Measurements from ENCODE around the gene SLC35F4. TPM values are rescaled to one million over a fixed set of nuclear protein-coding genes. Genes with fewer than 3 reads are reported as not detected.

SLC35F4 gene
- total RNA-seq, 1 donor from 2014 or later: not detected

DNA sequence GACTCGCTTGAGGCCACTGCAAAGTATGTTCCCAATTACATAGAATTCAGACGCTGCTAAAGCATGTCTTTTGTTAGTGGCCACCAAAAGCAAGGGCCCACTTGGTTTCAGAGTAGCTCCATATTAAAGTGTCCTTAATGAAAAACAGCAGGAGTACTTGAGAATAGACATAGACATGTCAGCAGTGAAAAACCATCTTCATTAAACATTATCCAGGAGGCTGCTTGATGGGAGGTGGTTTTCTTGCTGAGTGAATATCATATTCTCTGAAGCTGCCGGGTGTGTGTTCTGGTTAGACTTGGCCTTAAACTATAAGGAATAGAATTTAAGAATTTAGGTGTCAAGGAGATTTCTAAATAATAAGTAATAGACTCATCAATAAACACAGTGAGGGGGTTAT is 292.7 kb downstream of the SLC35F4 start:
- intact Hi-C loops (cut with DNase I): no loop called here
- TF ChIP-seq, protein P1, sequence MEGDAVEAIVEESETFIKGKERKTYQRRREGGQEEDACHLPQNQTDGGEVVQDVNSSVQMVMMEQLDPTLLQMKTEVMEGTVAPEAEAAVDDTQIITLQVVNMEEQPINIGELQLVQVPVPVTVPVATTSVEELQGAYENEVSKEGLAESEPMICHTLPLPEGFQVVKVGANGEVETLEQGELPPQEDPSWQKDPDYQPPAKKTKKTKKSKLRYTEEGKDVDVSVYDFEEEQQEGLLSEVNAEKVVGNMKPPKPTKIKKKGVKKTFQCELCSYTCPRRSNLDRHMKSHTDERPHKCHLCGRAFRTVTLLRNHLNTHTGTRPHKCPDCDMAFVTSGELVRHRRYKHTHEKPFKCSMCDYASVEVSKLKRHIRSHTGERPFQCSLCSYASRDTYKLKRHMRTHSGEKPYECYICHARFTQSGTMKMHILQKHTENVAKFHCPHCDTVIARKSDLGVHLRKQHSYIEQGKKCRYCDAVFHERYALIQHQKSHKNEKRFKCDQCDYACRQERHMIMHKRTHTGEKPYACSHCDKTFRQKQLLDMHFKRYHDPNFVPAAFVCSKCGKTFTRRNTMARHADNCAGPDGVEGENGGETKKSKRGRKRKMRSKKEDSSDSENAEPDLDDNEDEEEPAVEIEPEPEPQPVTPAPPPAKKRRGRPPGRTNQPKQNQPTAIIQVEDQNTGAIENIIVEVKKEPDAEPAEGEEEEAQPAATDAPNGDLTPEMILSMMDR (IDR thresholded peaks at IDR 0.05): no peak
- TF ChIP-seq POLR2A (IDR thresholded peaks at IDR 0.05) (no peak), POLR2AphosphoS5 (IDR thresholded peaks at IDR 0.05; ENCODE audit: insufficient read depth in 1 of 2, low read depth in 1 of 2) (no peak)
- H3K4me3 ChIP-seq: no peak overlapping the region

DNA sequence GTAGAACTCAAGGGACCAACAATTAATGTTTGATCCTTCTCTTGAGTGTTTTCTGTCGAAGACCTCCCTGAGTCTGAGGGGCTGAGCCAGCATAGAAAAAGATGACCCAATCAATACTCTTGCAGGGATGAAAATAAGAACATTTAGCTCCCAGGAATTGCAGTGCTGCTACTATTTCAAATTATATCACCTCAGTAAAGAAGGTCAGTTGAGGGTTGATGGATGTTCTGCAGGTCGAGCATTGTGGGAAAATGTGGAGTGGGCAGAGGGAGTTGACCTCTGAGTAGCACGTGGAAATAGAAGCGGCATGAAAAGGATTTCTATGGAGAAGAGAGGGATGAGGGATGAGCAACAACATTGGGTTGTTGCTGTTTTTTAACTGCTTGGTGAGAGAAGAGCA is 297.3 kb downstream of the SLC35F4 start:
- intact Hi-C loops (cut with DNase I): no loop called here
- Histone ChIP-seq H3K27ac (no peak overlapping the region), H3K9me3 (no peaks in the 10 kb centered on the region), H3K4me1 (no peaks in the 10 kb centered on the region), H3K36me3 (no peaks in the 10 kb centered on the region), H3K27me3 (no peaks in the 10 kb centered on the region), H3K4me3 (no peak overlapping the region)
- TF ChIP-seq POLR2A (IDR thresholded peaks at IDR 0.05) (no peak), POLR2AphosphoS5 (IDR thresholded peaks at IDR 0.05; ENCODE audit: insufficient read depth in 1 of 2, low read depth in 1 of 2) (no peak)
- TF ChIP-seq, protein P1 (IDR thresholded peaks at IDR 0.05): no peak
- no peak for DNase-seq (ENCODE audit: extremely low spot score in 2 of 2)

More for the DNA sequence above, 292.7 kb downstream of the SLC35F4 start:
- H3K27me3 ChIP-seq: no peaks in the 10 kb centered on the region
- no peak overlapping the region for H3K27ac ChIP-seq
- H3K9me3 ChIP-seq: no peaks in the 10 kb centered on the region
- no peaks in the 10 kb centered on the region for H3K4me1 ChIP-seq
- no peak for DNase-seq (ENCODE audit: extremely low spot score in 2 of 2)
- no peaks in the 10 kb centered on the region for H3K36me3 ChIP-seq

DNA sequence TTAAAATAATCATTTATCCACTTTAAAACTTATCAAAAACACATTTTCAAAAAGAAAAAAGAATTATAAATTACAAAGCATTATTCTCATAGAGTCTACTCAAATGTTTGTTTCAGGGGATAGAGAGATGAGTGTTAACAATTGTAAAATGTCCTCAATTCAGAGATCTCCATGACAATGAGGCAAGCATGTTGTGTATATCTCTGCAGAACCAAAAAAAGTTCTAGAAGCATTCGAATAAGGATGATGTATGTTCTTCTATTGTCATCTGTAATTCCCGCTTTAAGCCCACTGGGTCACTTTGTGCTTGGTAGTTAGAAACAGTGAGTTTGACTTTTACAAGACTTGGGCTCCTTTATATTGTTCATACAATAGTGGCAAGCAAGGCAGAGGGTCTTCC is 298.7 kb downstream of the SLC35F4 start:
- Histone ChIP-seq H3K4me1 (no peaks in the 10 kb centered on the region), H3K4me3 (no peak overlapping the region), H3K36me3 (no peaks in the 10 kb centered on the region), H3K27me3 (no peaks in the 10 kb centered on the region), H3K27ac (no peak overlapping the region), H3K9me3 (no peaks in the 10 kb centered on the region)
- no peak for DNase-seq (ENCODE audit: extremely low spot score in 2 of 2)
- intact Hi-C loops (cut with DNase I): no loop called here
- no peak for TF ChIP-seq POLR2AphosphoS5 (IDR thresholded peaks at IDR 0.05; ENCODE audit: insufficient read depth in 1 of 2, low read depth in 1 of 2)
- no peak for TF ChIP-seq POLR2A (IDR thresholded peaks at IDR 0.05)
- TF ChIP-seq, protein P1 (IDR thresholded peaks at IDR 0.05): no peak

DNA sequence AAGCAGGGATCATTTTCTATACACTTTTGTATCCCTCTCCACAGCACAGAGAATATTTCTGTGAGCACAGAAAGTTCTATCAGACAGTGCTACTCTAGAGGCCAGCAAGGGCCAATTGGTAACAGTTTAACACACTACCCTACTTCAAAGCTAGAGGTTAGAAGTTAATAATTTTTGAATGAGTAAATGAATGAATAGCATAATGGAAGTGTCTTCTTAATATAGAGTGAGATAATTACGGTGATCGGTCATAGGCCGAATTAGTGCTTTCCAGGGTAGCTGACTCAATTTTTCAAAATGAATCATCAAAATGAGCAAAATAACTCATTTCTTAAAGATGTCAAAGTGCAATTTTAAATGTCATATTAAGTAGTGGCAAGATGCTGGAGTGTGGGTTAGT is 305.2 kb downstream of the SLC35F4 start:
- intact Hi-C loops (cut with DNase I): no loop called here
- no peaks in the 10 kb centered on the region for H3K4me1 ChIP-seq
- no peaks in the 10 kb centered on the region for H3K9me3 ChIP-seq
- H3K4me3 ChIP-seq: no peak overlapping the region
- no peaks in the 10 kb centered on the region for H3K27me3 ChIP-seq
- no peaks in the 10 kb centered on the region for H3K36me3 ChIP-seq
- no peak overlapping the region for H3K27ac ChIP-seq
- DNase-seq (ENCODE audit: extremely low spot score in 2 of 2): no peak
- TF ChIP-seq, protein P1 (IDR thresholded peaks at IDR 0.05): no peak

DNA sequence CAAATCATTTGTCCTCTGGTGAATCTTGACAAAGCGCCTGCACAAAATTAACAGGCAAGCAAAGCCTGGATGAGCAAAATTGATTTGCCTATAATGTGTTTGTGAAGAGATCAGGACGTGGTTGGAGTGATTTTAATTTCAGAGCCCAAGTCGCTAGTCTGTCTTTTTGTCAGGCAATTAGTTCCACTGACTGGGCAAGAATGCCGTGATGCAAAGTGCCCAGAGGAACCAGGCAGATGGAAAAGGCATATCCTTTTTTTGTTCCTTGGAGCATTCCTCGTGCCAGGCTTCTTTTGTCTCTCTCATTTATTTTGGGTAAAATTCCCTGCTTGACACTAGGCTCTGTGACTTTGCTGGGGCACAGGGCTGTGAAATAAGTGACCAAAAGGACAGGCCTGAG is 306.3 kb downstream of the SLC35F4 start:
- H3K27ac ChIP-seq: no peak overlapping the region
- H3K36me3 ChIP-seq: no peaks in the 10 kb centered on the region
- no peak for DNase-seq (ENCODE audit: extremely low spot score in 2 of 2)
- no peaks in the 10 kb centered on the region for H3K4me1 ChIP-seq
- intact Hi-C loops (cut with DNase I): no loop called here
- no peak overlapping the region for H3K4me3 ChIP-seq
- TF ChIP-seq POLR2AphosphoS5 (IDR thresholded peaks at IDR 0.05; ENCODE audit: insufficient read depth in 1 of 2, low read depth in 1 of 2) (no peak), POLR2A (IDR thresholded peaks at IDR 0.05) (no peak)
- TF ChIP-seq, protein P1 (IDR thresholded peaks at IDR 0.05): no peak
- peaks cover 3% of the 10 kb centered on the region for H3K9me3 ChIP-seq
- H3K27me3 ChIP-seq: no peaks in the 10 kb centered on the region

Data from vagina (tissue), 2 donors.